GM18519 (cell line): Measurements from ENCODE around the gene ZNF557.

Experiments
- ATAC-seq: cut with Tn5 transposase; IDR thresholded peaks from one replicate; pipeline ENCODE4 v1.9.1; 2021; ENCODE audit warnings: mild to moderate bottlenecking, moderate library complexity; ENCODE audit not compliant: unreplicated experiment, low FRiP score

ZNF557 gene

DNA sequence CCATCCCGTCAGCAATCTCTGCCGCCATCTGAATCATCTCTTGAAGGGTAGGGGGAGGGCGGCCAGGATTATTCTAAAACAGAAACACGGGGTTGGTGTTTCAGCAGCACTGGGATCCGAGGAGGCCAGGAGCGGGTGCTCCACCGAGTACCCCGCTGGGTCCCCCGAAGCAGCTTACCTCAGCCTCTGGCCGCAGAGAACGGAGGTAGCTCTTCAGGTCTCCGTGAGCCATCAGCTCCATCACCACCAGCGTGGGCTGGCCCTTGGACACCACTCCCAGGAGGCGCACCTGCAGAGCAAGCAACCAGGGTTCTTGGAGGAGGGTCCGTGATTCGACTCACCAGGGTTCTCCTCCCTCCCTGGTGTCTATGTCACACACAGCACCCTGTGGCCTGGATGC is 53.2 kb downstream of the ZNF557 start:
- ATAC-seq: no peak

- no peak for ATAC-seq
Measured at GRCh38 chr19:7124782-7125181, 55.3 kb downstream of the ZNF557 start.

DNA sequence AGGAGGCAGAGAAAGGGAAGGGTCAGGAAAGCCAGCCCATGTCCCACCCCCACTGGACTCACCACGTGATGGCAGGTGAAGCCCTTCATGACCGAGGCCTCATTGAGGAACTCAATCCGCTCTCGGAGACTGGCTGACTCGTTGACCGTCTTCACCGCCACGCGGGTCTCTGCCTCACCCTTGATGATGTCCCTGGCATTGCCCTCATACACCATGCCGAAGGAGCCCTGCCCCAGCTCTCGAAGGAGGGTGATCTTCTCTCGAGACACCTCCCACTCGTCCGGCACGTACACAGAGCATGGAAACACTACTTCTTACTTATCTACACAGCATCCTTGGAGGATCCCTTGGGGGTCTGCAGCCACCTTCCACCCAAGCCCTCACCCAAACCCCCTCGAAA is 55.7 kb downstream of the ZNF557 start:
- ATAC-seq: no peak

GRCh38 chr19:7126132-7126531 is 56.6 kb downstream of the ZNF557 start:
- no peak for ATAC-seq

GRCh38 chr19:7130043-7130442 is 60.5 kb downstream of the ZNF557 start:
- ATAC-seq: no peak

- no peak for ATAC-seq
Measured at GRCh38 chr19:7132054-7132453, 62.6 kb downstream of the ZNF557 start.

GRCh38 chr19:7137120-7137519 is 67.6 kb downstream of the ZNF557 start:
- ATAC-seq: no peak
